Hepatocyte (in vitro differentiated cells): Measurements from ENCODE around the gene METTL23.
"Not testable (repeated sequence)": the region's sequence is repeated elsewhere in the genome, so short reads cannot be mapped to it uniquely, and the experiment has no call there.

Source experiments
- CTCF ChIP-seq: fragments of 200-600 bp; sonication (generic); IDR thresholded peaks from 2 replicates; pipeline ENCODE4 v1.5.1; 2016; ENCODE audit warnings: antibody characterized with exemption, mild to moderate bottlenecking; ENCODE audit not compliant: poor library complexity
- EZH2 ChIP-seq: fragments of 200-600 bp; sonication (generic); IDR thresholded peaks from 2 replicates; pipeline ENCODE4 v1.6.1; 2016; ENCODE audit warnings: antibody characterized with exemption, mild to moderate bottlenecking, borderline replicate concordance

DNA sequence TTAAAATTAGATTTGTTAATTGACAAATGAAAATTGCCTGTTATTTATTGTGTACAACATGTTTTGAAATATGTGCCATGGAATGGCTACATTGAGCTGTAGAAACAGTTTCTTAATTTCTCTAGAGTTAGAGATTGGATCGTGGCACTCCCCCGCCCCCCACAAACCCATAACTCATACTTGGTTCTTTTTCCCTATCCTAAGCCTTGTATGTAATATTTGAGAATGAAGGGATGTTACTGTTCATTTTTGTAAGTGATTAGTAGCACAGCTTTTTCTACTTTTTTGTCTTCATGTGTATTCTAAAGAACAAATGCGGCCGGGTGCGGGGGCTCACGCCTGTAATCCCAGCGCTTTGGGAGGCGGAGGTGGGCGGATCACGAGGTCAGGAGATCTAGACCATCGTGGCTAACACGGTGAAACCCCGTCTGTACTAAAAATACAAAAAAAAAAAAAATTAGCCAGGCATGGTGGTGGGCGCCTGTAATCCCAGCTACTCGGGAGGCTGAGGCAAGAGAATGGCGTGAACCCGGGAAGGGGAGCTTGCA is 13.0 kb downstream of the METTL23 start:
- not testable (repeated sequence) for TF ChIP-seq CTCF, EZH2
